SK-N-SH (cell line): ENCODE results near the gene SEPHS2. TPM values are rescaled to one million over a fixed set of nuclear protein-coding genes. Genes with fewer than 3 reads are reported as not detected.

Source experiments
- CTCF ChIA-PET: fragments of 300-600, 350-600 bp; formaldehyde crosslinking; extraction: SDS; loops from one replicate; lab custom pipeline; 2021; lab: Yijun Ruan, JAX
- POLR2A ChIA-PET: fragments of 350-600 bp; sonication (Branson Sonifier 250); formaldehyde crosslinking; extraction: SDS; loops from one replicate; lab custom pipeline; 2020; ENCODE audit warnings: antibody characterized with exemption, inconsistent platforms; lab: Yijun Ruan, JAX
- DNase-seq: peaks from one replicate; pipeline ENCODE4 v3.0.0; 2012
- H2AFZ ChIP-seq: fragments of 200-600 bp; sonication (generic); 2 replicates; pipeline ENCODE4 v1.8.1; 2016; ENCODE audit warnings: antibody characterized with exemption, mild to moderate bottlenecking, low read depth
- H3F3A ChIP-seq: fragments of 200-600 bp; sonication (generic); replicated peaks from 2 replicates; pipeline ENCODE3; 2016; ENCODE audit warnings: antibody characterized with exemption, mild to moderate bottlenecking; ENCODE audit not compliant: insufficient read depth
- H3K27ac ChIP-seq, 2 experiments: fragments of 200-500 bp in 1 of 2; fragments of 200-600 bp in 1 of 2; sonication (Bioruptor generic) in 1 of 2; sonication (generic), shearing (Covaris generic) in 1 of 2; 2 replicates each; pipeline versions ENCODE4 v1.5.1 to v1.6.1; 2014 to 2016; ENCODE audit warnings: low read depth in 2 of 2, inconsistent platforms in 1 of 2, low read length in 1 of 2, mild to moderate bottlenecking in 1 of 2, mixed read lengths in 1 of 2
- H3K27me3 ChIP-seq: fragments of 200-600 bp; sonication (generic), shearing (Covaris generic); 2 replicates; pipeline ENCODE4 v1.6.1; 2016; ENCODE audit warnings: mixed run types; ENCODE audit not compliant: insufficient read depth
- H3K36me3 ChIP-seq, 2 experiments: fragments of 200-500 bp in 1 of 2; fragments of 200-600 bp in 1 of 2; sonication (Bioruptor generic) in 1 of 2; sonication (generic) in 1 of 2; replicated peaks in 1 of 2; 2 replicates each; pipeline versions ENCODE3 to v1.5.1; 2014 to 2016; ENCODE audit warnings: low read length in 1 of 2, mild to moderate bottlenecking in 1 of 2; ENCODE audit not compliant: insufficient read depth in 2 of 2, control insufficient read depth in 1 of 2
- H3K4me1 ChIP-seq, 2 experiments: fragments of 200-500 bp in 1 of 2; fragments of 200-600 bp in 1 of 2; sonication (Bioruptor generic) in 1 of 2; sonication (generic), shearing (Covaris generic) in 1 of 2; 2 replicates each; pipeline versions ENCODE4 v1.5.1 to v1.6.1; 2014 to 2016; ENCODE audit warnings: low read depth in 1 of 2, low read length in 1 of 2, mixed run types in 1 of 2; ENCODE audit not compliant: insufficient read depth in 2 of 2, control insufficient read depth in 1 of 2
- H3K4me2 ChIP-seq: fragments of 200-600 bp; sonication (generic), shearing (Covaris generic); 2 replicates; pipeline ENCODE4 v1.6.1; 2017; ENCODE audit warnings: mixed run types
- H3K4me3 ChIP-seq, 2 experiments: fragments of 200-500 bp in 1 of 2; fragments of 200-600 bp in 1 of 2; sonication (Bioruptor generic) in 1 of 2; sonication (generic), shearing (Covaris generic) in 1 of 2; 2 replicates each; pipeline versions ENCODE4 v1.5.1 to v1.8.1; 2014 to 2016; ENCODE audit warnings: low read depth in 2 of 2, inconsistent platforms in 1 of 2, low read length in 1 of 2, mild to moderate bottlenecking in 1 of 2, mixed read lengths in 1 of 2, moderate library complexity in 1 of 2
- H3K79me2 ChIP-seq: fragments of 200-600 bp; sonication (generic); 2 replicates; pipeline ENCODE4 v1.8.1; 2017; ENCODE audit warnings: mild to moderate bottlenecking; ENCODE audit not compliant: insufficient read depth
- H3K9ac ChIP-seq: fragments of 200-600 bp; sonication (generic); 2 replicates; pipeline ENCODE4 v1.6.1; 2017; ENCODE audit warnings: mixed run types
- H3K9me2 ChIP-seq: fragments of 200-600 bp; sonication (generic); 2 replicates; pipeline ENCODE4 v1.6.1; 2017; ENCODE audit warnings: mixed run types
- H3K9me3 ChIP-seq: fragments of 200-600 bp; sonication (generic); 2 replicates; pipeline ENCODE4 v1.6.1; 2017; ENCODE audit warnings: mixed run types, mild to moderate bottlenecking, moderate library complexity
- H4K20me1 ChIP-seq: fragments of 200-600 bp; sonication (generic); 2 replicates; pipeline ENCODE4 v1.6.1; 2017; ENCODE audit warnings: mild to moderate bottlenecking, mixed run types; ENCODE audit not compliant: insufficient read depth
- EP300 ChIP-seq, 2 experiments: IDR thresholded peaks; 2 replicates each; pipeline versions ENCODE4 v1.4.0 to v1.6.1; 2012; ENCODE audit warnings: borderline replicate concordance in 1 of 2, low read depth in 1 of 2, low read length in 1 of 2
- JUND ChIP-seq: IDR thresholded peaks from 2 replicates; pipeline ENCODE4 v1.4.0; 2012
- MEF2A ChIP-seq: IDR thresholded peaks from 2 replicates; pipeline ENCODE4 v1.4.0; 2012; ENCODE audit warnings: low read depth, borderline replicate concordance
- NRF1 ChIP-seq: IDR thresholded peaks from 2 replicates; pipeline ENCODE4 v1.6.1; 2012; ENCODE audit warnings: low read depth, mild to moderate bottlenecking, low read length
- TAF1 ChIP-seq: IDR thresholded peaks from 2 replicates; pipeline ENCODE4 v1.6.1; 2012; ENCODE audit warnings: low read depth, mild to moderate bottlenecking, low read length, moderate library complexity, borderline replicate concordance
- TEAD4 ChIP-seq: IDR thresholded peaks from 2 replicates; pipeline ENCODE4 v1.4.0; 2012; ENCODE audit warnings: mild to moderate bottlenecking, borderline replicate concordance; ENCODE audit not compliant: insufficient read depth
- YY1 ChIP-seq: IDR thresholded peaks from 2 replicates; pipeline ENCODE4 v1.4.0; 2012; ENCODE audit warnings: low read depth, mild to moderate bottlenecking
- WGBS: methylation state at CpG from one replicate; pipeline ENCODE4 v1.1.6; 2017; ENCODE audit warnings: low lambda C conversion rate; 5-methylcytosine and 5-hydroxymethylcytosine counted together
- polyA plus RNA-seq, 3 experiments: library from polyadenylated mRNA; depleted of rRNA; stranded (reverse); fragments of >200 nt; gene quantifications; 2 replicates each; pipeline ENCODE4 v1.2.3, GENCODE V29; 2012
- TF ChIP-seq, protein P1 (sequence below): fragments of 150-350 bp; IDR thresholded peaks from 2 replicates; pipeline ENCODE4 v1.6.1; 2017; ENCODE audit warnings: antibody characterized with exemption, low read length, low read depth, borderline replicate concordance
- TF ChIP-seq, protein P2 (sequence below): IDR thresholded peaks from 2 replicates; pipeline ENCODE4 v1.4.0; 2012; ENCODE audit warnings: low read depth
- TF ChIP-seq, protein P3 (sequence below): fragments of 200-600 bp; sonication (generic); IDR thresholded peaks from 2 replicates; pipeline ENCODE4 v1.6.1; 2017; ENCODE audit warnings: antibody characterized with exemption, mild to moderate bottlenecking, moderate library complexity
- TF ChIP-seq, protein P4 (sequence below): IDR thresholded peaks from 2 replicates; pipeline ENCODE4; 2012

SEPHS2 gene
- polyA plus RNA-seq, 1 of the 3 experiments (the other 2 are of a cell fraction), result 30.8 TPM

DNA sequence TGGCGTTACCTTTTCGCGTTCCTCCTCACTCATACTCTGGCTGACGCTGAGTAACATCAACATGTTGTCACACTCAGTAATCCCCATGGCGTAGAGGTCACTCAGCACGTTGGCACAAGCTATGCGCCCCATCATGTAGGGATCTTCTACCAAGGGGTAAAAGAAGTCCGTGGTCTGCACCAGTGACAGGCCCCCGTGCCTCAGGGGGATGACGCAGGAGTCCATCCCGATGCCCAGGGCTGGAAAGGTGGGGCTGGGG is 596 bp downstream of the SEPHS2 start:
- 35% methylated on average over 8 of the region's 11 CpGs for WGBS
- Histone ChIP-seq H3K9ac (peak overlapping the region; percentile 98), H2AFZ (peak overlapping the region; percentile 88)
- peak; percentile 24 for DNase-seq
- TF ChIP-seq NRF1, result no peak
- no peak for TF ChIP-seq JUND
- TF ChIP-seq, protein P1, sequence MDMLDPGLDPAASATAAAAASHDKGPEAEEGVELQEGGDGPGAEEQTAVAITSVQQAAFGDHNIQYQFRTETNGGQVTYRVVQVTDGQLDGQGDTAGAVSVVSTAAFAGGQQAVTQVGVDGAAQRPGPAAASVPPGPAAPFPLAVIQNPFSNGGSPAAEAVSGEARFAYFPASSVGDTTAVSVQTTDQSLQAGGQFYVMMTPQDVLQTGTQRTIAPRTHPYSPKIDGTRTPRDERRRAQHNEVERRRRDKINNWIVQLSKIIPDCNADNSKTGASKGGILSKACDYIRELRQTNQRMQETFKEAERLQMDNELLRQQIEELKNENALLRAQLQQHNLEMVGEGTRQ, result no peak
- no peak for TF ChIP-seq TEAD4
- TF ChIP-seq, protein P2, sequence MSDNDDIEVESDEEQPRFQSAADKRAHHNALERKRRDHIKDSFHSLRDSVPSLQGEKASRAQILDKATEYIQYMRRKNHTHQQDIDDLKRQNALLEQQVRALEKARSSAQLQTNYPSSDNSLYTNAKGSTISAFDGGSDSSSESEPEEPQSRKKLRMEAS, result 0 out of 2 replicates have a peak, but pooled peaks have one; percentile 27
- TF ChIP-seq, all 33 proteins: peak for 1
- peak overlapping the region; percentile 89 for H3K4me2 ChIP-seq
- no peaks in the 10 kb centered on the region for H3K9me3 ChIP-seq
- peaks cover 5% of the 10 kb centered on the region for H3F3A ChIP-seq
- no peaks in the 10 kb centered on the region for H3K9me2 ChIP-seq
- H3K4me1 ChIP-seq, result peaks cover 8 to 15% of the 10 kb centered on the region in 2 experiments; a peak in 2 of 4 replicates
- H3K36me3 ChIP-seq, result peaks cover 12 to 16% of the 10 kb centered on the region in 2 experiments
- CTCF ChIA-PET, result interaction anchor here (1.0 to 2.9 kb wide), 5 partner anchors 12 to 353 kb away, joined by 3 to 27 read pairs (median 4); partner anchors contain the start of genes DCTPP1 and TBX6
- no peaks in the 10 kb centered on the region for H4K20me1 ChIP-seq
- H3K27ac ChIP-seq, result peak overlapping the region; percentile 86 to 88
- POLR2A ChIA-PET, result interaction anchor here (0.6 to 1.7 kb wide), 5 partner anchors 15 to 91 kb away, joined by 3 to 6 read pairs (median 3); partner anchors contain the start of gene DCTPP1
- H3K27me3 ChIP-seq, result no peaks in the 10 kb centered on the region
- H3K4me3 ChIP-seq, result peak overlapping the region; percentile 75 to 95
- H3K79me2 ChIP-seq, result peaks cover 24% of the 10 kb centered on the region

DNA sequence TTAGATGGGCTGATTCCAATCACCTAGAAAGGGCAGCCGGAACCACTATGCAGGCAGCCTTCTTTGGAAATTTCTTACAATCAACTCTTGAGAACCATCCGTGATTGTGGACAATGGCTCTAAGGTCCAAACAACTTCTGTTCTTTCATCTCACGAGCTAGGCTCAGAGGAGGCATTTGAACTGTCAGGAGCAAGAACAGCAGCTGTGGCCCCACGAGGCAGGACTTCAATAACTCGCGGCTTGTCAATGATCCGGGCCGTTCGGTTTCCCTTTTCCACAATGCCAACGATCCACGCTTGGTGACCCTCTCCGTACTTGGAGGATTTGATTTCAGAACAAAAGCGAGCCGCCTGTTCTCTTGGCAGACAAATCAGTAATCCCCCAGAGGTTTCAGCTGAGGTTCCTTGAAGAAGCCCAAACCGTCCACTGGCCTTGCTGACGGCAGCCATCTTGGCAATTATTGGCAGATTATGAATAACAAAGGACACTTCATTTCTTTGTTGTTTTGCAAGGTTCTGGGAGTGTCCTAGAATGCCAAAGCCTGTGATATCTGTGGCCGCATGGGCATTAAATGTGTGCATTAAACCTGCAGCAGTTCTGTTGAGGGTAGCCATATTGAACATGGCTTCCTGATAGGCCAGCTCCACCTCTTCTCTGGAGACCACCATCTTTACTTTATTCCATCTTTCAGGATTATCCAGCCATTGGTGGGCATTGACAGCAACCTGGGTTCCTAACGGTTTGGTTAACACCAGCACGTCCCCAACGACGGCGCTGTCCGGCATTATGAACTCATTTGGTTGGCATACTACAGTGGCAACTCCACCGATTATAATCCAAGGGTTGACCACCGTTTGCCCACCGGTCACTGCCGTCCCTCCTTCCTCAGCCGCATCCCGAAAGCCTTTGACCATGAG is 1.2 kb downstream of the SEPHS2 start:
- H3K4me3 ChIP-seq, result peak overlapping the region; percentile 75 to 95
- no peak overlapping the region for H2AFZ ChIP-seq
- peaks cover 24% of the 10 kb centered on the region for H3K79me2 ChIP-seq
- H3K27me3 ChIP-seq, result no peaks in the 10 kb centered on the region
- peak overlapping the region; percentile 89 for H3K4me2 ChIP-seq
- H4K20me1 ChIP-seq, result no peaks in the 10 kb centered on the region
- CTCF ChIA-PET, result interaction anchor here (0.6 to 2.9 kb wide), 9 partner anchors 11 to 353 kb away, joined by 3 to 27 read pairs (median 3); partner anchors contain the start of genes DCTPP1, TBX6 and ZNF747
- H3K9me2 ChIP-seq, result no peaks in the 10 kb centered on the region
- peaks cover 8 to 15% of the 10 kb centered on the region in 2 experiments; a peak in 2 of 4 replicates for H3K4me1 ChIP-seq
- H3K9ac ChIP-seq, result peak overlapping the region; percentile 98
- POLR2A ChIA-PET, result interaction anchor here (0.6 to 1.7 kb wide), 5 partner anchors 15 to 91 kb away, joined by 3 to 6 read pairs (median 3); partner anchors contain the start of gene DCTPP1
- peaks cover 5% of the 10 kb centered on the region for H3F3A ChIP-seq
- peak overlapping the region; percentile 86 to 88; a peak in 3 of 4 replicates for H3K27ac ChIP-seq
- DNase-seq, result no peak
- no peaks in the 10 kb centered on the region for H3K9me3 ChIP-seq
- TF ChIP-seq YY1 (0 out of 2 replicates have a peak, but pooled peaks have one; percentile 53), EP300 (IDR thresholded peaks at IDR 0.05; ENCODE audit: borderline replicate concordance in 1 of 2, low read depth in 1 of 2, low read length in 1 of 2) (no peak), TAF1 (no peak), MEF2A (no peak)
- TF ChIP-seq, protein P3, sequence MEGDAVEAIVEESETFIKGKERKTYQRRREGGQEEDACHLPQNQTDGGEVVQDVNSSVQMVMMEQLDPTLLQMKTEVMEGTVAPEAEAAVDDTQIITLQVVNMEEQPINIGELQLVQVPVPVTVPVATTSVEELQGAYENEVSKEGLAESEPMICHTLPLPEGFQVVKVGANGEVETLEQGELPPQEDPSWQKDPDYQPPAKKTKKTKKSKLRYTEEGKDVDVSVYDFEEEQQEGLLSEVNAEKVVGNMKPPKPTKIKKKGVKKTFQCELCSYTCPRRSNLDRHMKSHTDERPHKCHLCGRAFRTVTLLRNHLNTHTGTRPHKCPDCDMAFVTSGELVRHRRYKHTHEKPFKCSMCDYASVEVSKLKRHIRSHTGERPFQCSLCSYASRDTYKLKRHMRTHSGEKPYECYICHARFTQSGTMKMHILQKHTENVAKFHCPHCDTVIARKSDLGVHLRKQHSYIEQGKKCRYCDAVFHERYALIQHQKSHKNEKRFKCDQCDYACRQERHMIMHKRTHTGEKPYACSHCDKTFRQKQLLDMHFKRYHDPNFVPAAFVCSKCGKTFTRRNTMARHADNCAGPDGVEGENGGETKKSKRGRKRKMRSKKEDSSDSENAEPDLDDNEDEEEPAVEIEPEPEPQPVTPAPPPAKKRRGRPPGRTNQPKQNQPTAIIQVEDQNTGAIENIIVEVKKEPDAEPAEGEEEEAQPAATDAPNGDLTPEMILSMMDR, result no peak
- TF ChIP-seq, protein P4, sequence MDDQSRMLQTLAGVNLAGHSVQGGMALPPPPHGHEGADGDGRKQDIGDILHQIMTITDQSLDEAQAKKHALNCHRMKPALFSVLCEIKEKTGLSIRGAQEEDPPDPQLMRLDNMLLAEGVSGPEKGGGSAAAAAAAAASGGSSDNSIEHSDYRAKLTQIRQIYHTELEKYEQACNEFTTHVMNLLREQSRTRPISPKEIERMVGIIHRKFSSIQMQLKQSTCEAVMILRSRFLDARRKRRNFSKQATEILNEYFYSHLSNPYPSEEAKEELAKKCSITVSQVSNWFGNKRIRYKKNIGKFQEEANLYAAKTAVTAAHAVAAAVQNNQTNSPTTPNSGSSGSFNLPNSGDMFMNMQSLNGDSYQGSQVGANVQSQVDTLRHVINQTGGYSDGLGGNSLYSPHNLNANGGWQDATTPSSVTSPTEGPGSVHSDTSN, result no peak
- TF ChIP-seq, protein P1, result no peak
- 89% methylated on average over 29 of the region's 29 CpGs for WGBS
- H3K36me3 ChIP-seq, result peaks cover 12 to 16% of the 10 kb centered on the region in 2 experiments
